Fibroblast of the aortic adventitia (primary cell): ENCODE data around the gene PLEKHG3. TPM values are rescaled to one million over a fixed set of nuclear protein-coding genes. Genes with fewer than 3 reads are reported as not detected.

ENCODE experiments used
- DNase-seq: peaks from one replicate; pipeline ENCODE4 v3.0.0-alpha.2; 2010; ENCODE audit warnings: low read depth
- H3K4me3 ChIP-seq: 2 replicates; pipeline ENCODE4 v1.5.1; 2011; ENCODE audit warnings: low read depth, mild to moderate bottlenecking, control low read depth, low read length, moderate library complexity
- total RNA-seq: library from RNA; depleted of rRNA; stranded (reverse); fragments of >200 nt; gene quantifications from 2 replicates; pipeline ENCODE4 v1.2.3, GENCODE V29; 2012; ENCODE audit warnings: low replicate concordance
- TF ChIP-seq, protein P1 (sequence below): IDR thresholded peaks from 2 replicates; pipeline ENCODE4 v1.5.1; 2011; ENCODE audit warnings: mild to moderate bottlenecking, low read length, control low read depth, inconsistent platforms; ENCODE audit not compliant: insufficient read depth

The PLEKHG3 gene
- total RNA-seq, 1 donor = 9.0 TPM

- TF ChIP-seq, protein P1, sequence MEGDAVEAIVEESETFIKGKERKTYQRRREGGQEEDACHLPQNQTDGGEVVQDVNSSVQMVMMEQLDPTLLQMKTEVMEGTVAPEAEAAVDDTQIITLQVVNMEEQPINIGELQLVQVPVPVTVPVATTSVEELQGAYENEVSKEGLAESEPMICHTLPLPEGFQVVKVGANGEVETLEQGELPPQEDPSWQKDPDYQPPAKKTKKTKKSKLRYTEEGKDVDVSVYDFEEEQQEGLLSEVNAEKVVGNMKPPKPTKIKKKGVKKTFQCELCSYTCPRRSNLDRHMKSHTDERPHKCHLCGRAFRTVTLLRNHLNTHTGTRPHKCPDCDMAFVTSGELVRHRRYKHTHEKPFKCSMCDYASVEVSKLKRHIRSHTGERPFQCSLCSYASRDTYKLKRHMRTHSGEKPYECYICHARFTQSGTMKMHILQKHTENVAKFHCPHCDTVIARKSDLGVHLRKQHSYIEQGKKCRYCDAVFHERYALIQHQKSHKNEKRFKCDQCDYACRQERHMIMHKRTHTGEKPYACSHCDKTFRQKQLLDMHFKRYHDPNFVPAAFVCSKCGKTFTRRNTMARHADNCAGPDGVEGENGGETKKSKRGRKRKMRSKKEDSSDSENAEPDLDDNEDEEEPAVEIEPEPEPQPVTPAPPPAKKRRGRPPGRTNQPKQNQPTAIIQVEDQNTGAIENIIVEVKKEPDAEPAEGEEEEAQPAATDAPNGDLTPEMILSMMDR = no peak
- peak; percentile 33 for DNase-seq
- H3K4me3 ChIP-seq = no peak overlapping the region
Observed at GRCh38 chr14:64755781-64756221, 51.6 kb downstream of the PLEKHG3 start.

GRCh38 chr14:64756712-64757111 is 52.5 kb downstream of the PLEKHG3 start:
- H3K4me3 ChIP-seq = no peak overlapping the region
- DNase-seq = no peak
- TF ChIP-seq, protein P1 = no peak

DNA sequence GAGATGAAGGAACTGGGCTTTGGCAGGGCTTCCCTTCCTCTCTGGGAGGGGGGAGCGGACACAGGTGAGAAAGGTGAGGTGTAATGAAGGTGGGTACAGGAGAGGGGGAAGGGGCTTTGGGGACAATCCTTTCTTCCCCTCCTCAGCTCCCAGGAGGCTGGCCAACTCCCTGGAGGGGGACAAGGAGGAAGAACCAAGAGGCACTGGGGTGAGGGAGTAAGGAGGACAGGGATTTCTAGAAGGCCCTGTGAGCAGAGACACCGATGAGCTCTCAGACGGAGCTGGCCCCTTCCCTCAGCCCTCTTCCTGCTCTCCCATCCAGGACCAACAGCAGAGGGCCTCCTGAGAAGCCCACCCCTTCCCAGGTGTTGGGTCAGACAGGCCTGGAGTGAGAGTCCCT is 53.4 kb downstream of the PLEKHG3 start:
- TF ChIP-seq, protein P1 = no peak
- no peak for DNase-seq
- H3K4me3 ChIP-seq = no peak overlapping the region

- TF ChIP-seq, protein P1 = no peak
- H3K4me3 ChIP-seq = no peak overlapping the region
- DNase-seq = peak; percentile 51
Observed at GRCh38 chr14:64758025-64758521, 53.8 kb downstream of the PLEKHG3 start.

DNA sequence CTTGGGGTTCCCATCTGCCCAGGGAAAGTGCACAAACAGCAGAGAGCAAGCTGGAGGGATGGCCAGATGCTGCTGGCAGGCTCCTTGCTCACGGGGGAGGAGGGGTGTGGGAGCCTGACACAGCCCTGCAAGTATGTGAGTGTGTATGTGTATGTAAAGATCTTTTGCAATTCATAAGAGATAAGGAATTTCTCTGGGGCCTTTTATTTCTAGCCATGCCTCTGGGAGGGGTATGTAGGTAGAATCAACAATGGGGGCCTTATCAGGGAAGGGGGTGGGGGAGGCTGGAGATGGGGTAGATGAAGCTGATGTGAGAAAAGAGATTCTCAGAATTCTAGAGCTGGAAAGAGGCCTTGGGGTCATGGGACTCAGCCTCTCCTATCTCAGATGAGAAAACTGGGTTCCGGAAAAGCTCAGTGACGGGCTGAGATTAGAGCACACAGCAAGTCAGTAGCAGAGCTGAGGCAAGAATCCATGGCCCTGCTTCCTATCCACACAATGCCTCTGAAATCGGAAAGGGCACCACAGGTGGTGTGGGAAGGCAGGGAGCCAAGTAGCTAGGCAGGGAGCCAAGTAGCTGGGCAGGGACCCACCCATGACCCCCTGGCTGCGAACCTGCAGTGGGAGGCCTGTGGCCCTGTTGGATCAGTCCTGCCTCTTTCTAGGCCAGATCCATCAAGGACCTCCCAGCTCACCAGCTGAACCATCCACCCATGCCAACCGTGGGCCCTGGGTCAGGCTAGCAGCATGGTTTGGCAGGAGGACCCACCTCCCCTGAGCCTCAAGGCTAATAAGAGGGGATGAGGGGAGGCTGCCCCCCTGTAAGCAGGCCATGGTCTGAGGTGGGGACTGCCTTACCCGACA is 54.7 kb downstream of the PLEKHG3 start:
- TF ChIP-seq, protein P1 = no peak
- no peak overlapping the region for H3K4me3 ChIP-seq
- DNase-seq = peak; percentile 95

- no peak for DNase-seq
- TF ChIP-seq, protein P1 = no peak
- no peak overlapping the region for H3K4me3 ChIP-seq
Observed at GRCh38 chr14:64759555-64759938, 55.3 kb downstream of the PLEKHG3 start.
